Tibial artery (tissue), 4 donors: ENCODE measurements around the gene BMPR1B.

Experiments used
- DNase-seq, 2 donors: peaks; one replicate each; pipeline ENCODE4 v3.0.0-alpha.2; 2019
- H3K27ac ChIP-seq, 2 donors: fragments of 200-600 bp; sonication (generic) in 1 of 2; 1 replicate in 1 of 2; 2 replicates in 1 of 2; pipeline ENCODE4 v1.5.1; 2018 to 2019; ENCODE audit warnings: mild to moderate bottlenecking in 1 of 2
- H3K27me3 ChIP-seq, 2 donors: fragments of 200-600 bp; sonication (generic) in 1 of 2; one replicate each; pipeline versions ENCODE4 v1.5.1 to v1.6.0; 2016 to 2019
- H3K36me3 ChIP-seq, 3 donors: fragments of 200-600 bp; sonication (generic) in 2 of 3; one replicate each; pipeline ENCODE4 v1.5.1; 2016 to 2019; ENCODE audit warnings: mild to moderate bottlenecking in 2 of 3
- H3K4me1 ChIP-seq, 4 donors: fragments of 200-600 bp; sonication (generic) in 2 of 4; 1 replicate in 3 of 4; 2 replicates in 1 of 4; pipeline ENCODE4 v1.5.1; 2016 to 2019
- H3K4me3 ChIP-seq, 2 donors: fragments of 200-600 bp; sonication (generic) in 1 of 2; 1 replicate in 1 of 2; 2 replicates in 1 of 2; pipeline ENCODE4 v1.5.1; 2018 to 2019; ENCODE audit warnings: mild to moderate bottlenecking in 2 of 2
- H3K9me3 ChIP-seq, 3 donors: fragments of 200-600 bp; sonication (generic) in 1 of 3; one replicate each; pipeline ENCODE4 v1.5.1; 2016 to 2019
- intact Hi-C: fragments of 100-400 bp; cut with DNase I; formaldehyde crosslinking; loops from one replicate; pipeline ENCODE4 v1.15.0; 2023; ENCODE audit warnings: low total_unique reads
- TF ChIP-seq, protein P1 (sequence below), 2 experiments: fragments of 200-600 bp in 1 of 2; fragments of 450-650 bp in 1 of 2; IDR thresholded peaks; one replicate each; pipeline ENCODE4 v1.5.1; 2017 to 2019; ENCODE audit warnings: antibody characterized with exemption in 2 of 2, mild to moderate bottlenecking in 1 of 2, moderate library complexity in 1 of 2

BMPR1B gene

GRCh38 chr4:94927696-94928095 lies 169.9 kb downstream of the BMPR1B start:
- Histone ChIP-seq H3K27ac (no peak overlapping the region), H3K36me3 (no peaks in the 10 kb centered on the region), H3K27me3 (no peaks in the 10 kb centered on the region), H3K4me3 (no peak overlapping the region), H3K9me3 (no peaks in the 10 kb centered on the region), H3K4me1 (peaks cover 0 to 15% (median 5%) of the 10 kb centered on the region in 4 donors)
- intact Hi-C loops = no loop called here
- TF ChIP-seq, protein P1, sequence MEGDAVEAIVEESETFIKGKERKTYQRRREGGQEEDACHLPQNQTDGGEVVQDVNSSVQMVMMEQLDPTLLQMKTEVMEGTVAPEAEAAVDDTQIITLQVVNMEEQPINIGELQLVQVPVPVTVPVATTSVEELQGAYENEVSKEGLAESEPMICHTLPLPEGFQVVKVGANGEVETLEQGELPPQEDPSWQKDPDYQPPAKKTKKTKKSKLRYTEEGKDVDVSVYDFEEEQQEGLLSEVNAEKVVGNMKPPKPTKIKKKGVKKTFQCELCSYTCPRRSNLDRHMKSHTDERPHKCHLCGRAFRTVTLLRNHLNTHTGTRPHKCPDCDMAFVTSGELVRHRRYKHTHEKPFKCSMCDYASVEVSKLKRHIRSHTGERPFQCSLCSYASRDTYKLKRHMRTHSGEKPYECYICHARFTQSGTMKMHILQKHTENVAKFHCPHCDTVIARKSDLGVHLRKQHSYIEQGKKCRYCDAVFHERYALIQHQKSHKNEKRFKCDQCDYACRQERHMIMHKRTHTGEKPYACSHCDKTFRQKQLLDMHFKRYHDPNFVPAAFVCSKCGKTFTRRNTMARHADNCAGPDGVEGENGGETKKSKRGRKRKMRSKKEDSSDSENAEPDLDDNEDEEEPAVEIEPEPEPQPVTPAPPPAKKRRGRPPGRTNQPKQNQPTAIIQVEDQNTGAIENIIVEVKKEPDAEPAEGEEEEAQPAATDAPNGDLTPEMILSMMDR (IDR thresholded peaks at IDR 0.05) = no peak
- no peak for DNase-seq

DNA sequence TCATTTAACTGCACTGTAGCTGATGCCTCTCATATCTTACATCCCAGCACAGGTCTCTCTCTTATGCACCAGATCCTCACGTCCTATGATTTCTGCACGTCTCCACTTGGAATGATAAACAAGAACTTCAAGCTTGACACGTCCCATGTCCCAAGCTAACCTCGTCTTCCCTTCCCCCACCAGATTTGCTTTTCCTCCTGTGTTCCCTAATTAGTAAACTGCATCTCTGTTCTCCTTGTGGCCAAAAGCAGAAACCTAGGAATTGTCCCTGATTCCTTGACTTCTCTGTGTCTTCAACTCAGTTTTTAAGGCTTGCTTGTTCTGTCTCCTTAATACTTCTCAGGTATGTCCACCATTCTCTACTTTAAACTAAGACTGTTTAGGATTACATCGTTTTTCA lies 171.9 kb downstream of the BMPR1B start:
- H3K27me3 ChIP-seq = no peaks in the 10 kb centered on the region
- peaks cover 0 to 15% (median 5%) of the 10 kb centered on the region in 4 donors for H3K4me1 ChIP-seq
- H3K36me3 ChIP-seq = no peaks in the 10 kb centered on the region
- H3K27ac ChIP-seq = no peak overlapping the region
- intact Hi-C loops = no loop called here
- no peak overlapping the region for H3K4me3 ChIP-seq
- no peak for DNase-seq
- TF ChIP-seq, protein P1 (IDR thresholded peaks at IDR 0.05) = no peak
- no peaks in the 10 kb centered on the region for H3K9me3 ChIP-seq

GRCh38 chr4:94931626-94932025 lies 173.9 kb downstream of the BMPR1B start:
- no peaks in the 10 kb centered on the region for H3K36me3 ChIP-seq
- no peaks in the 10 kb centered on the region for H3K27me3 ChIP-seq
- DNase-seq = no peak
- H3K4me3 ChIP-seq = no peak overlapping the region
- no peaks in the 10 kb centered on the region for H3K9me3 ChIP-seq
- TF ChIP-seq, protein P1 (IDR thresholded peaks at IDR 0.05) = no peak
- H3K27ac ChIP-seq = no peak overlapping the region
- intact Hi-C loops = no loop called here
- peaks cover 0 to 33% (median 5%) of the 10 kb centered on the region in 4 donors for H3K4me1 ChIP-seq

DNA sequence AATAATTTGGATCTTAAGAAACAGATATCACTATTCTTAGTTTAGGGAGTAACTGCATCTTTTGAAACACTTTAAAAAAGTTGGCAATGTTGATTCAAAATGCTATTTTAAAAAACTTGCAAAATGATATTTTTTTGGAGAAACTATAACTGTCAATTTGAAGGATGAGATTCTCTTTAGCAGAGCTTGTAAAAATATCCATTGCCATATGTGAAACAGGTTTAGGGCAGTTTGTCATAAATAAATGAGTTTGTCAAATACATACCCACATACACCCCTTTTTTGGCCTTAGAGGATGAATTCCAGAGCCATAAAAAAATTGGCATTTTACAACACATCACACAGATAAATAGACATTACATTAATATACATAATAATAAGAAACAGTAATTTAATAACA lies 174.6 kb downstream of the BMPR1B start:
- H3K27me3 ChIP-seq = no peaks in the 10 kb centered on the region
- DNase-seq = no peak
- intact Hi-C loops = no loop called here
- no peak overlapping the region for H3K27ac ChIP-seq
- TF ChIP-seq, protein P1 (IDR thresholded peaks at IDR 0.05) = no peak
- peaks cover 0 to 30% (median 5%) of the 10 kb centered on the region in 4 donors for H3K4me1 ChIP-seq
- no peak overlapping the region for H3K4me3 ChIP-seq
- no peaks in the 10 kb centered on the region for H3K36me3 ChIP-seq
- no peaks in the 10 kb centered on the region for H3K9me3 ChIP-seq

- Histone ChIP-seq H3K4me3 (no peak overlapping the region), H3K36me3 (no peaks in the 10 kb centered on the region), H3K27me3 (no peaks in the 10 kb centered on the region), H3K9me3 (no peaks in the 10 kb centered on the region), H3K4me1 (peaks cover 0 to 19% (median 0%) of the 10 kb centered on the region in 4 donors), H3K27ac (no peak overlapping the region)
- intact Hi-C loops = no loop called here
- TF ChIP-seq, protein P1 (IDR thresholded peaks at IDR 0.05) = no peak
- no peak for DNase-seq
These were observed 176.0 kb downstream of the BMPR1B start for GRCh38 chr4:94933799-94934198.

GRCh38 chr4:94934201-94934600 lies 176.4 kb downstream of the BMPR1B start:
- peaks cover 0 to 19% (median 0%) of the 10 kb centered on the region in 4 donors for H3K4me1 ChIP-seq
- no peak for DNase-seq
- H3K4me3 ChIP-seq = no peak overlapping the region
- H3K27ac ChIP-seq = no peak overlapping the region
- TF ChIP-seq, protein P1 (IDR thresholded peaks at IDR 0.05) = no peak
- H3K9me3 ChIP-seq = no peaks in the 10 kb centered on the region
- intact Hi-C loops = no loop called here
- no peaks in the 10 kb centered on the region for H3K27me3 ChIP-seq
- no peaks in the 10 kb centered on the region for H3K36me3 ChIP-seq
